Measurements from ENCODE around the gene CLDN5.
"Not testable (repeated sequence)": the region's sequence is repeated elsewhere in the genome, so short reads cannot be mapped to it uniquely, and the experiment has no call there.

CLDN5 gene

GRCh38 chr22:19533857-19534256, 9.6 kb upstream of the CLDN5 start:
- TF ChIP-seq CTCF (IDR thresholded peaks at IDR 0.05; ENCODE audit: borderline replicate concordance, insufficient read depth, low read depth, low read length), result no peak

GRCh38 chr22:19533049-19533626, 8.9 kb upstream of the CLDN5 start:
- TF ChIP-seq CTCF (IDR thresholded peaks at IDR 0.05; ENCODE audit: borderline replicate concordance, insufficient read depth, low read depth, low read length), result no peak
- H3K4me3 ChIP-seq (ENCODE audit: low read depth, low read length), result no peak overlapping the region

More at GRCh38 chr22:19533857-19534256, 9.6 kb upstream of the CLDN5 start:
- no peak overlapping the region for H3K4me3 ChIP-seq (ENCODE audit: low read depth, low read length)

- H3K4me3 ChIP-seq (ENCODE audit: low read depth, low read length), result not testable (repeated sequence)
These were observed 7.1 kb upstream of the CLDN5 start for GRCh38 chr22:19531327-19531726.

GRCh38 chr22:19530751-19531150, 6.5 kb upstream of the CLDN5 start:
- no peak for TF ChIP-seq CTCF (IDR thresholded peaks at IDR 0.05; ENCODE audit: borderline replicate concordance, insufficient read depth, low read depth, low read length)
- H3K4me3 ChIP-seq (ENCODE audit: low read depth, low read length), result no peak overlapping the region

- no peak for TF ChIP-seq CTCF (IDR thresholded peaks at IDR 0.05; ENCODE audit: borderline replicate concordance, insufficient read depth, low read depth, low read length)
- no peak overlapping the region for H3K4me3 ChIP-seq (ENCODE audit: low read depth, low read length)
These were observed 5.6 kb upstream of the CLDN5 start for GRCh38 chr22:19529811-19530210.

GRCh38 chr22:19527861-19528417, 3.7 kb upstream of the CLDN5 start:
- no peak for TF ChIP-seq CTCF (IDR thresholded peaks at IDR 0.05; ENCODE audit: borderline replicate concordance, insufficient read depth, low read depth, low read length)
- H3K4me3 ChIP-seq (ENCODE audit: low read depth, low read length), result no peak overlapping the region

- no peak overlapping the region for H3K4me3 ChIP-seq (ENCODE audit: low read depth, low read length)
- TF ChIP-seq CTCF (IDR thresholded peaks at IDR 0.05; ENCODE audit: borderline replicate concordance, insufficient read depth, low read depth, low read length), result no peak
These were observed 3.1 kb upstream of the CLDN5 start for GRCh38 chr22:19527321-19527721.

Measured in GM12875 (cell line).